Parathyroid adenoma (tissue), 2 donors: ENCODE data around the gene VIPR2.

Experiments used
- H2AFZ ChIP-seq: fragments of 300-600 bp; sonication (generic); one replicate; pipeline ENCODE4 v1.7.0; 2017; ENCODE audit warnings: antibody characterized with exemption, mild to moderate bottlenecking
- H3K27ac ChIP-seq: fragments of 300-600 bp; sonication (generic); one replicate; pipeline ENCODE4 v1.7.0; 2017
- H3K27me3 ChIP-seq: fragments of 300-600 bp; sonication (generic); one replicate; pipeline ENCODE4 v1.7.0; 2017; ENCODE audit warnings: low read length; ENCODE audit not compliant: control insufficient read depth, insufficient read depth
- H3K36me3 ChIP-seq: fragments of 300-600 bp; sonication (generic); one replicate; pipeline ENCODE4 v1.7.0; 2017; ENCODE audit warnings: low read length; ENCODE audit not compliant: control insufficient read depth, insufficient read depth
- H3K4me1 ChIP-seq: fragments of 300-600 bp; sonication (generic); one replicate; pipeline ENCODE4 v1.7.0; 2017; ENCODE audit warnings: control low read depth
- H3K4me2 ChIP-seq: fragments of 300-600 bp; sonication (generic); one replicate; pipeline ENCODE4 v1.7.0; 2017; ENCODE audit warnings: low read length
- H3K4me3 ChIP-seq: fragments of 300-600 bp; sonication (generic); one replicate; pipeline ENCODE4 v1.7.0; 2017; ENCODE audit warnings: low read depth, low read length
- H3K79me2 ChIP-seq: fragments of 300-600 bp; sonication (generic); one replicate; pipeline ENCODE4 v1.7.0; 2017; ENCODE audit warnings: control low read depth
- H3K9ac ChIP-seq: fragments of 300-600 bp; sonication (generic); one replicate; pipeline ENCODE4 v1.7.0; 2017; ENCODE audit warnings: mild to moderate bottlenecking
- H3K9me3 ChIP-seq: fragments of 300-600 bp; sonication (generic); one replicate; pipeline ENCODE4 v1.7.0; 2017; ENCODE audit warnings: low read length; ENCODE audit not compliant: control insufficient read depth
- CTCF ChIP-seq: fragments of 300-600 bp; sonication (generic); IDR thresholded peaks from one replicate; pipeline ENCODE4 v1.7.0; 2017; ENCODE audit warnings: antibody characterized with exemption, mild to moderate bottlenecking
- donor health status: primary hyperparathyroidism.

Gene VIPR2

GRCh38 chr7:159160450-159160849 lies 15.8 kb upstream of the VIPR2 start:
- H3K79me2 ChIP-seq = no peaks in the 10 kb centered on the region
- no peak overlapping the region for H2AFZ ChIP-seq
- H3K4me1 ChIP-seq = no peaks in the 10 kb centered on the region

GRCh38 chr7:159159731-159160130 lies 15.1 kb upstream of the VIPR2 start:
- TF ChIP-seq CTCF = no peak
- Histone ChIP-seq H3K79me2 (no peaks in the 10 kb centered on the region), H3K27me3 (no peaks in the 10 kb centered on the region), H3K4me2 (no peak overlapping the region), H2AFZ (no peak overlapping the region), H3K9ac (no peak overlapping the region), H3K27ac (no peak overlapping the region), H3K4me1 (no peaks in the 10 kb centered on the region), H3K36me3 (no peaks in the 10 kb centered on the region), H3K4me3 (no peak overlapping the region), H3K9me3 (no peaks in the 10 kb centered on the region)

More at GRCh38 chr7:159160450-159160849, 15.8 kb upstream of the VIPR2 start:
- no peak overlapping the region for H3K27ac ChIP-seq
- H3K9ac ChIP-seq = no peak overlapping the region
- no peaks in the 10 kb centered on the region for H3K9me3 ChIP-seq
- no peak overlapping the region for H3K4me2 ChIP-seq
- H3K36me3 ChIP-seq = no peaks in the 10 kb centered on the region
- H3K4me3 ChIP-seq = no peak overlapping the region
- TF ChIP-seq CTCF = no peak
- H3K27me3 ChIP-seq = no peaks in the 10 kb centered on the region

GRCh38 chr7:159158888-159159405 lies 14.3 kb upstream of the VIPR2 start:
- Histone ChIP-seq H3K4me1 (no peaks in the 10 kb centered on the region), H3K79me2 (no peaks in the 10 kb centered on the region), H3K9me3 (no peaks in the 10 kb centered on the region), H2AFZ (no peak overlapping the region), H3K27me3 (no peaks in the 10 kb centered on the region), H3K27ac (no peak overlapping the region), H3K4me3 (no peak overlapping the region), H3K9ac (no peak overlapping the region), H3K36me3 (no peaks in the 10 kb centered on the region), H3K4me2 (no peak overlapping the region)
- TF ChIP-seq CTCF = no peak

- Histone ChIP-seq H3K9ac (no peak overlapping the region), H3K27me3 (no peaks in the 10 kb centered on the region), H3K4me1 (no peaks in the 10 kb centered on the region), H3K9me3 (no peaks in the 10 kb centered on the region), H3K27ac (no peak overlapping the region), H3K36me3 (no peaks in the 10 kb centered on the region), H3K79me2 (no peaks in the 10 kb centered on the region), H3K4me2 (no peak overlapping the region), H3K4me3 (no peak overlapping the region), H2AFZ (no peak overlapping the region)
- no peak for TF ChIP-seq CTCF
Observed at GRCh38 chr7:159158125-159158887, 13.6 kb upstream of the VIPR2 start.

- Histone ChIP-seq H3K27ac (no peak overlapping the region), H3K79me2 (no peaks in the 10 kb centered on the region), H3K4me3 (no peak overlapping the region), H3K27me3 (no peaks in the 10 kb centered on the region), H3K4me2 (no peak overlapping the region), H2AFZ (no peak overlapping the region), H3K9ac (no peak overlapping the region), H3K9me3 (no peaks in the 10 kb centered on the region), H3K4me1 (no peaks in the 10 kb centered on the region), H3K36me3 (no peaks in the 10 kb centered on the region)
- TF ChIP-seq CTCF = no peak
Observed at GRCh38 chr7:159157714-159158113, 13.0 kb upstream of the VIPR2 start.
